Stimulated activated CD8-positive, alpha-beta memory T cell treated with anti-CD3 and anti-CD28 coated beads, Interleukin-15, amount 100 ng/mL, for 4 hours (primary cell): ENCODE data around the gene AGBL4.
"Not testable (repeated sequence)": the region's sequence is repeated elsewhere in the genome, so short reads cannot be mapped to it uniquely, and the experiment has no call there.

Experiments used
- DNase-seq, 2 donors: peaks; one replicate each; pipeline ENCODE4 v3.0.0-alpha.2; 2020; ENCODE audit warnings: low read depth in 2 of 2

Gene AGBL4

DNA sequence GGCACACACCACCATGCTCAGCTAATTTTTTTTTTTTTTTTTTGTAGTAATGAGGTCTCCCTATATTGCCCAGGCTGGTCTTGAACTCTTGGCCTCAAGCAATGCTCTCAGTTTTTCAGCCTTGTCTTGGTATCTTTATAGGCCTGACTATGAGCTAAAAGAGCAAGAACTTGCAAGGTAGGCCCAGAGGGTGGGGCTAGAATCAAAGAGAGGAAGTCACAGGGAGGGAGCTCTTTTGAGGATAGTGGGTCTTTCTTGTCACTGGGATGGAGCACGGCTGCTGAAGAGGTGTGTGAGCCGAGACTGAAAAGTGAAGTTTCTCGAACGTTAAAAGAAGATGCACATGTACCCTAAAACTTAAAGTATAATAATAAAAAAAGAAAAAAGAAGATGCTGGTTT is 987.1 kb downstream of the AGBL4 start:
- DNase-seq: no peak

DNA sequence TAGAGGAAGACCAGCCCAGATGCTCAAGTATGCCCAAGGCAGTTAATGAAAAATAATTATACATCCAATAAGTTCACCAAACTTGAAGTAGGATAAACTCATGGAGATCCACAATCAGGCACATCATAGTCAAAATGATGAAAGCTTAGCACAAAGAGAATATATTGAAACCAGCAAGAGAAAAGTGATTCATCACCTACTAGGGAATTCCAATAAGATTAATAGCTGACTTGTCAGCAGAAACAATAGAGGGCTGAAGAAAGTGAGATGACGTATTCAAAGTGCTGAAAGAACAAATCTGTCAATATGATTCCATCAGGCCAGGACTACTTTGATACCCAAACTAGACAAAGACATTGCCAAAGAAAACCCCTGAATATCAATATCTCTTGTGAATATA is 995.4 kb downstream of the AGBL4 start:
- DNase-seq: no peak

DNA sequence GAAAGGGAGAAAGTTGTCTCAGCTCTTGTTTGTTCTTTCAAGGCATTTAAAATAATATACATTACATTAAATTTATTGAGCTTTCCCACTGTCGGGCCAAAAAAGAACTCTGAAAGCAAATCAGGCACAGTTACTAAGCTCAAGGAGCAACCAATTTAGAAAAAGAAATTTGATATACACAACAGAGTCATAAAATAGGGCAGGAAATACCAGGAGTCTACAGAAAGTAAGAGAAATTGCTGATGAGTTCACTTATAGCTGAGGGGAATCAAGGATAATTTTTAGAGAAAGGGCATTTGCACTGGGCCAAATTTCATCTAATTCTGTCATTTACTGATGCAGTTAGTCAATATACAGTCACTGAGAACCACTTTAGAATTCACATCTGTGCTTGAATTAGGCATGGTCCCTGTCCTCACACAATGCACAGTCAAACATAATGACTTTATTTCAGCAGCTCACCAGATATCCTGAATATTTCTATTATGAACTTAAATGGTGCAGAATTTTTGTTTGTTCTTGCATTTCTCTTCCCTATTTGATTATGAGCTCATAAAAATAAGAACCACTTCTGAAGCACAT is 997.4 kb downstream of the AGBL4 start:
- DNase-seq: no peak

DNA sequence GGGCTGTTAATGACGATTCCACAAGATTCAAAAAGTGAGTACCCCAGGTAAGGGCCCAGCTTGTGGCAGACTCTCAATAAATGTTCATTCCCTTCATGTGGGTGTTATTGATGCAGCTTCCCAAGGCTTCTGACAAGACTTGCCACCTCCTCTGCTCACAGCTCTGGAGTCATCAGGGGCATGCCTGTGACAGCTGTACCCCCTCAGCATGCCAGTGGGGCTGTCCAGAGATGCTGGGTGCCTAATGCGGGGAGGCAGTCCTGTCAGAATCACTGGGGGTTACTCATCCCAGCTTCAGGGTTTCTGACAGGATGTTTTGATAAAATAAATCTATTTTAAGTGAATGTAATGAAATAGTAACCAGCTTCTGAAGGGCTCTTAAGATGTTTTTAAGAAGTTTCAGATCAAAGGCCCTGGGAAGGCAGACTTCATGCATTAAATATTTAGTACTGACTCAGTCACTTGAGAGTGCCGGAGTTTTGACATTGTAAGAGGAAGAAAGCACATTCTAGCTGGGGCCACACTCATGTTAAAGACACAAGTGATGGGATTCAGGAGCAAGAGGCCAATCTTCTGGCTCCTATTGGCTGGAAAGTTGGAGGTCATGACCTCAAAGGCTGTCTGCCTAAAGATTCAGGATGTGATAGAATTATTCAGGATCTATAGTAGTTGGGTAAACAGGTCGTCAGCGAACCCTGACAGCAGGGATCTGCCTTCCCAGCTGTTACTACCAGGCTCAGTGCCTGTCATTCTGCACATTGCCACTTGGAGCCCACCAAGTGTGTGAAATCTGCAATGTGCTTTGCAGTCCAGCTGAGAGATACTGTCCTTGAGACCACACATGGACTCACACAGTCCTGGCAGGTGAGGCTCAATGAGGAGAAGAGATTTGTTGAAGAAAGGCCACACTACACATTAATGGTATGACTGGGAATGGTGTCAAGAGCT is 1007.5 kb downstream of the AGBL4 start:
- no peak for DNase-seq

DNA sequence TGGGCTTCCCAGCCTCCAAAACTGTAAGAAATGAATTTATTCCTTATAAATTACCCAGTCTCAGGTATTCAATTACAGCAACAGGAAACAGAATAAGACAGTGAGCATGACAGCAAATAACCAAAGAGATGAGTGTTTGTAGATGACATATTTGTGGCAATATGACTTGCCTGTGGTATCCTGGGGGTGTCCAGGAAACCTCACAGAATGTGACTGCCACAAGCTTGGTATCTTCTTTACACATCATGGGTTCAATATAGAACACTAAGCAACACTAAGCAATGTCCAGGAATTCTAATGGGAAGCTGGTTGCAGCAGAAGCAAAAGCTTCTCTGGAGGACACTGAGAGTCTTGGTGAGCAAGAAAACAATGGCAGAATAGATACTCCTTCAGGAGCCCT is 1010.7 kb downstream of the AGBL4 start:
- no peak for DNase-seq

DNA sequence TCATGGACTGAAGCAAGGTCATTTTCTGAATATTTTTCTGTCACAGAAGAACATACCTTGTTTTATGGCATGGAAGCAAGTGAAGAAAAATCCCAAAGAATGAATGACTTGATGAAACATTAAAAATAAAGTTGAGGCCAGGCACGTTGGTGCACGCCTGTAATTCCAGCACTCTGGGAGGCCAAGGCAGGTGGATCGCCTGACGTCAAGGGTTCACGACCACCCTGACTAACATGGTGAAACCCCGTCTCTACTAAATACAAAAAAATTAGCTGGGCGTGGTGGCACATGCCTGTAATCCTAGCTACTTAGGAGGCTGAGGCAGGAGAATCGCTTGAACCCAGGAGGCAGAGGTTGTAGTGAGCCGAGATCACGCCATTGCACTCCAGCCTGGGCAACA is 1020.8 kb downstream of the AGBL4 start:
- not testable (repeated sequence) for DNase-seq

DNA sequence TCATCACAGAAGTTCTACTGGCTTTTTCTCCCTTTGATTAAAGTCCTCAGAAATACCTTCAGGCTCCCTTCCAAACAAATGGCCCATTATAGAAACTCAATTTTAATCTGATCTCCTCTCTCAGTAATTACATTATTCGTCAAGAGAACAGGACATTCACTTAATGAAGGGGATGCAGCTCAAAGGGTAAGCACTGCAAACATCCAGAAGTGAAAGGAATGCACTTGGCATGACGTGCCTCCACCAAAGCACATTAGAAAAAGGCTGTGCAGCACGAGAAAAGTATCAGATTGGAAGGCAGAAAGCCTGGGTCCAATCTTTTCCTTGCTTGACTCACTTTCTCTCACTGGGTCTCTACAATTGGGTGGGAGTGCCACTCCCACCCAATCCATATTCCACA is 1024.4 kb downstream of the AGBL4 start:
- DNase-seq: no peak

DNA sequence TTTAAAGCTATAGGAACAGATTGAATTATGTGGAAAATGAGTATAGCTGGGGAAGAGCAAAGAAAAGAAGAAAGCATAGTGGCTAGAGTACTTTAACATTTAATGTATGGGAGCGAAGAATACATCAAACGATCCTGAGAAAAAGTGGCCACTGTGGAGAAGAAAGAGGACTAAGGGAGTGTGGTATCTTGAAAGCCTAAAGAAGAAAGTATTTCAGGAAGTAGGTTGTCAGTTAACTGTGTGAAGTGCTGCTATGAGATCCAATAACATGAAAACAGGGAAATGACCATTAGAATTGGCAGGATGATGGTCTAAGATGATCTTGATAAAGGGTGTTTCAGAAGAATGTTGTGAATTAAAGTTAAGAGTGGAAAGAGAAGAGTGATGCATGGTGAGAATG is 1027.4 kb downstream of the AGBL4 start:
- no peak for DNase-seq

DNA sequence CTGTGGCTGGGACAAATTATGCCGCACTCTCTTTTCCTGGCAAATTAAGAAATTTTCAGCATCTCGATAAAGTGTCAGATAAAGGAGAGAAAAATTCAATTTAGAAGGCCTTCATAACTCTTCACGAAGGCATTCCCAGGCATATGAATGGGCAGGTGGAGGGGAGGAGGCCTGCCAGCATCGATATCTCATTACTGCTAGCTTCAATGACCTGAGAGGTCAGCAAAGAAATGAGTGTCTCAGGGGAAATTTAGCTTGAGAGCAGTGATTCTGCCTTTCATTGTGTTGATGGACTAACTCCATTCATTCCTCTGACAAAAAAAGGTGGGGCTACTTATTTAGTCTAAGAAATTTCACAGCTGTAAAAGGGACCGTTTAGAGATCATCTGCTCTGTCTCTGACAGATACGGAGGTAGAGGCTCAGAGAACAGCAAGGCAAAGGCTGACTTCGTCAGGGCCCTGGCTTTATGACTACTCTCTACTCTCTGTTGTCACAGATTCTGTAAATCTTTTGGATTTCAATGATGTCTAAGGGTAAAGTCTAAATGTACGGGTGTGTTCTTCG is 1035.0 kb downstream of the AGBL4 start:
- DNase-seq: no peak

DNA sequence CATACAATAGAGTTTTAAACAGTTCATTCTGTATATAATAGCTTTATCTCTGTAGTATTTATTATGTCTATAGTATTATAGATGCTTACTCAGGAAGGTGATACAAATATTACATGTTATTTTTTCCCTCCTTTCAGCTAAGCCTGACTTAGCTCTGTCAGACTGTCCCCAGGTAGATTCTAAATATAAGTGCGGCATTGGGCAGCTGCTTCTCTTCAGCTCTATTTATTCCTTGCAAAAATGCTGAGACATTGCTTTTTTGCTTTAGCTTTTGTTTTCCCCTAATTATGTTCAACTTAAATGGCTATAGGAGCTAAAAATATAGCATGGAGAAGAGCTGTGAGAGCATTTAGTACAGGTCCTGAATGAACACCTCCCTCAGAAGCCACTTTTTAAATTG is 1043.8 kb downstream of the AGBL4 start:
- DNase-seq: no peak

DNA sequence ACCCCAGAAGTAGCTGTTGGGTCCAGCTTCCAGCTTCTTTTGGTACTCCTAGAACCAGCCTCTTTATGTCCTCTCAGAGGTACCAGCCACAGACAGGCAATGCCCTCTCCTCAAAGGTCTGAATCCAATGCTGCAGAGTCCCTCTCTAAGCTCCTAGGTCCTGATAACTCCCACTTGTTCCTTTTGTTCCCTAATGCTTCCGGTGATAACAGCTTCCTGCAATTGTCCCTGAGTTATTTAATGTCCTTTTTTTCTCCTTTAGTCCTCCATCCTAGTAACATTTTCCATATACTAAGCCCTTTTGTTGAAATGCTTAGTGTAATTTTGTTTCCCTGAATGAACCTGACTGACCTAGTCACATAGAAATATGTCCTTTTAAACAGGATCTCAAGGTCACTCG is 1045.3 kb downstream of the AGBL4 start:
- DNase-seq: no peak

DNA sequence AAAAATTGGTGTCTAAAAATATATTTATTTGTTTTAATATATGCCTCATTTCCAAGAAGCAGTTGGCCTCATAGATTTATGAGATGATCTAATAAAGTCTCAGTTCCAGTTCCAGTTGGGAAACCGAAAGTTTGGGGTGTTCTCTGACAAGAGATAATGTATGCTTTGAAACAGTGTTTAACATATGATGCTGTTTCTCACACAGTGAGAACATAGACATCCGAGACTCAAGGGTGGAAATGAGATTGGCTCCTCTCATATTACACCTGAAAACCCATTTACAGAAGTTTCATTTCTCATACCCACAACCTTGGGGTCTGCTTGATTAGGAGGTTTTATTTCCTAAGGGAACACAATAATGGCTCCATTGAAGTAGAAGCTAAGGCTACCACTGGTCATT is 1046.5 kb downstream of the AGBL4 start:
- no peak for DNase-seq

DNA sequence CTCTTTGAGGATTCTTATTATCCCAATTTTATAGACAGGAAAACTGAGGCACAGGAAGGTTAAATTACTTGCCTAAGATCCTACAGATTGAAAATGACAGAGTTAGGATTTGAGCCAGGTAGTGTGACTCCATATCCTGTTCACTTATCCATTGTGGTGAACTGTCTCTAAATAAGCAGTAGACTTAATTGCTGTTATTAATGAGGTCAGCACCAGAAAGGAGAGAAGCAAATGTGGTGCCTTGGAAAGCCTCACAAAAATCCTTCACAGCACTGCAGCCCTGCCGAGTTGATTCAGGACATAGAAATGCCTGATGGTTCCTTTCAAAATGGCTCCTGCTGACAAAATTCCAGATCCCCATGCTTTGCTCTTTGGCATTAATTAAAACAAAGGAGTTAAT is 1053.8 kb downstream of the AGBL4 start:
- DNase-seq: no peak

DNA sequence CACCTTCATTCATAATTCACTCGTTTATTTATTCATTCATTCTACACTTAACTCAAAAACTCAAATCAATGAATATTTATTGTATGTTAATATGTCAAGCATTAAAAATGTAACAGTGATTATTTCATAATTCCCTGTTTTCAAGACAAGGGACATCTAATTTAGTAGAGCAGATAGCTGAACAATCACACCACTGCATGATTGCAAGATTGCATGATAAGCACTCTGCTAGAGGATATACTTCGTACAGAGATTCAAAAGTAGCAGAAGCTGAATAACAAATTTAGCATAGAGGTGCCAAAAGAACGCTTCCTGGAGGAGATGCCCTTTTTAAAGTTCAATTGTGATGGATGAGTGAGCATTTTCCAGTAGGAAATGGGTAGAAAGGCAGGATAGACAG is 1056.4 kb downstream of the AGBL4 start:
- DNase-seq: no peak

DNA sequence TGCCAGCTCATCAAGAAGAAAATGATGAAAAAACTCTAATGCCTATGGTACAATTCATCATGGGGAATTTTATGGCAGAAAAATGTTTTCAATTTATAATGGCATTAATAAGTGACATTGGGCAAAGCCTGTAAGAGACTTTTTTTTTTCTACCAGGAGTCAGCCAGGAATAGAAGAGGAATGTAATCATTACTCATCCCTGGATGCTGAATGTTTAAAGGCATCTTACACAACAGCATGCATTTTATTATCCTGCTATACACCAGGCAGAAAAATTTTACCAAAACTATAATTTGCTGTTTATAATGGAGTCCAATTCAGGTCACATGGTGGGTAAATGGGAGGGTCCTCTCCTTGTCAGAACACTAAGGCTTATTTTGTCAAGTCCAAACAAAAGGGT is 1057.2 kb downstream of the AGBL4 start:
- DNase-seq: no peak

DNA sequence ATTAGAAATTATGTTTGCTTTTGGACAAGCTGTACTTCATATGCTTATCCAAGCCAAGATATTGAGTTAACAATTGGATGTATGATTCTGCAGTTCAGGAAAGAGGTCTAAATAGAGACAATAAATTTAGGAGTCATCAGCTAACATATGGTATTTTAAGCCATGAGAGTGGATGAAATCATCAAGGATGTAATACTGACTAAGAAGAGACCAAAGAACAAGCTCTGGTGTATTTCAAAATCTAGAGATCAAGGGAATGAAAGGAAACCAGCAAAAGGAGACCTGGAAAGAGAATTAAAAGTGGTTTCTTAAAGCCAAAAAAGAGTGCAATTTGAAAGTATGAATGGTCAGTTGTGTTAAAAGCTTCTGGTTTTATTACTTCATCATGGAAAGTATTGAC is 1063.4 kb downstream of the AGBL4 start:
- no peak for DNase-seq

DNA sequence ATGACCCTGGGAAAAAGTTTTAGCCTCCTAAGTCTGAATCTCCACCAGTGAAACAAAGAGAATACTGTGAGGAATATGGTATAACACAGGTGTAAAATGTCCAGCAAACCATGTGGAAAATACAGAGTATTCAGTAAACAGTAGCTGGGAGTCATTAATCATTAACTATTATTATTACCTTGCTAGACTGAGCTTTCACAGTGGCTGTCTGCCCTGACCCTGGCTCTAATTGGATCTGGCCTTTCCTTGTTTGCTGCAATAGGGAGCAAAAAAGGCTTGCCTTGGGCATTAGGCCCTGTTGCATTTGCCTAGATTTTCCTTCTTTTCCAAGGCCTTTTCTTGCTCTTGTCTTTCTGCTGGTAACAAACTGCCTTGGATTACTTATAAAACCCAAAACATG is 1068.0 kb downstream of the AGBL4 start:
- no peak for DNase-seq

DNA sequence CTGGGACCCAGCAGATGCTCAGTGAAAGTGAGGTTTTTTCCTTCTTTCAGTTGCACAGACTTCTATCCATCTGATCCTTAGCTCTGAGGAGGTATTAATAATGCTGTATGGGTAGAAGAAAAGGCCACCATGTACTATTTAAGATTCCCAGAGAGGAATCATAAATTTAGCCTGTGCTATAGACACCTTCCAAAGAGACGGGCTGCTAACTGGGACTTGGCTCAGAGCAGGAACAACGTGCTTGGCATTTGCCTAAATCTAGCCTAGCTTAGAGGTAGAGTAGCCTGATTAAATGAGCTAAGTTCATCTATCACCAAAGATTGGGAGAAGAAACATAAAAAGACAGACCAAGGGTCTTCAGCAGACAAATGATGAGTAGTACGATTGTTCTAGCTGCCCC is 1070.1 kb downstream of the AGBL4 start:
- no peak for DNase-seq

DNA sequence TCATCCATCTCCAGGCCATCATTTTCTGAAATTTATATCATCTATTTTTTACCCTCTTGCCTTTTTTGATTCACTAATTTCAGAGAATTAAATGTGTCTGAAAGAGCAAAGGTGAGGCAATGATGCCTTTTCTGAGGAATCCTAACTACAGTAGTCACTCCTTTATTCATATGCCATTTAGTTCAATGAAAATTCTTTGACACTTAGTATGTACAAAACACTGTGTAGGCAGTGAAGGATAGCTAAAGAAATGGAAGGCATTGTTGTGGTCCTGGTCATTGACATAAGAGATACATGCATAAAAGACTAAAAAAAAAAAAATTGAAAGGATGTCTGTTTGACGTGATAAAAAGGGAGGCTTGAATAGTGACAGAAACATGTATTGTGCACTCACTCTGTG is 1075.2 kb downstream of the AGBL4 start:
- no peak for DNase-seq

DNA sequence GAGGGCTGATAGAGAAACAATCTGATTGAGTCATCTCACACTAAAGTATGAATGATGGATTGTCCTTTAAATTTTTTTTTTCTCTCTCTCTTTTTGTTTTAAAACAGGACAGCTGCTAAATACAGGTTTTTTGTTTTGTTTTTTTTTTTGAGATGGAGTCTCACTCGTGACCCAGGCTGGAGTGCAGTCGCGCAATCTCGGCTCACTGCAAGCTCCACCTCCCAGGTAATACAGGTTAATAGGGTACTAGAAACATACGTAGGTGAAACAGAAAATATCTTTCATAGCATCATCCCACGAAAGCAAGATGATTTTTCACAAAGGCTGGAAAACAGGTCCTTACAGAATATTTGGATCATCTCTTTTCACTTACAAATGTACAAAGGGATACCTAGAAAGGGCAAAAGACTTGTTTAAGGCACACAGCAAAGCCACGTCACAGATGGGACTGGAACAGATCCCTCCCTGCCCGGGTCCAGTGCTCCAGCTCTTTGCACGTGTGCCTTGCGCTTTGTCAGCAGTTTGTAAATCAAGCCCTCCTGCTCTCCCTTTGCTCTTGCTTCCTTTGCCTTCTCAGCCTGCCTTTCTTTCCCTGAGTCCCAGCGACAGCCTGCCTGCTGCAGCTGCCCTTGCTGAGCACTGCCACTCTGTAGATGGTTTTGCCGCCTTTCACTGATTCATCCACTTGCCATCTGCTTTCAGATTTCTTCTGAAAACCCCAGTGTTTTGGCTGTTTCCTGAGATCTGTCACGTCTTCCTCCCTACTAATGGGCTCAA is 1075.8 kb downstream of the AGBL4 start:
- no peak for DNase-seq

DNA sequence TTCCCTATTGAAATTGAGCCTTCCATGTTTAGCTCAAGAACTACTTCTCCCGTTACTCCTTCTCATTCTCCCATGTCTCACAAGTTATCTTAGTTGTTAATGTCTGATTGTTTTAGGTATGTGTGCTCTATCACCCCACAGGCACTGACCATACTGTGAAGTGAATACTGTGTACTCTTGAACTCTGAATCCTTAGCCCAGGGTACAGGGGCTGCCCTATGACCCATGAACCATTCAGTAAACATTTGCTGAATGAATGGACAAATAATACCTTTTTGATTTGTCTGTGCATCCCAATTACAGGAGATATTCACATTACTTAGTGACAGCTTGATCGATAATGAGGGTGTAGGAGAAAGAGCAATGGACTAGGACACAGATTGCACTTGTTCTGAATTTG is 1077.7 kb downstream of the AGBL4 start:
- DNase-seq: no peak

DNA sequence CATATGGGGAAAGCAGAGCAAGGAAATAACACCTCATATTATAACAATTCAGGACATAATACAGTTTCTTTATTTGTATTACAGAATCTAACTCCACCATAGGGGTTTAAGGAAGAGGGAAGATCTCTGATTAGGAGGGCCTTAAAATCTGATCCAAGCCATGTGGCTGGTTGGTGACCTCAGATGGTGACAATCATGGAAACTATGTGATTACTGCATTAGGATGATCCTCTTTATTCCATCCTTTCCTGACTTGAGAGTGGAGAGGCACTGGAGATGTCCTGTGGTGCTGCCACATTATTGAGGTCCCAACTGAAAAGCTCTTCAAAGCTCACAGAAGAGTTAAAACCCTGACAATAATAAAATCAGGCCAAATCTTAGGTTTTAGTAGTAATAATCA is 1078.9 kb downstream of the AGBL4 start:
- DNase-seq: no peak
